OCI-LY7 (cell line): ENCODE data around the gene GDPD4. TPM values are rescaled to one million over a fixed set of nuclear protein-coding genes. Genes with fewer than 3 reads are reported as not detected.

Experiments
- BruUV-seq: library from RNA; stranded (reverse); fragments of 400-500 nt; replicated peaks from 2 replicates; lab custom pipeline; 2021; lab: Mats Ljungman, UMichigan
- CTCF ChIA-PET: fragments of 300-600 bp; sonication (Branson Sonifier 250); formaldehyde crosslinking; loops from one replicate; lab custom pipeline; 2022; ENCODE audit warnings: antibody characterized with exemption; ENCODE audit not compliant: unreplicated experiment; lab: Charles Lee
- POLR2A ChIA-PET: fragments of 300-600 bp; sonication (Branson Sonifier 250); formaldehyde crosslinking; loops from one replicate; lab custom pipeline; 2022; ENCODE audit warnings: antibody characterized with exemption; lab: Charles Lee
- DNase-seq: peaks from one replicate; pipeline ENCODE4 v3.0.0-alpha.2; 2015; ENCODE audit warnings: low spot score
- H2AFZ ChIP-seq: fragments of 200-600 bp; sonication (generic), shearing (Covaris generic); 2 replicates; pipeline ENCODE4 v1.6.1; 2014; ENCODE audit warnings: mild to moderate bottlenecking, antibody characterized with exemption, low read length, moderate library complexity
- H3K27ac ChIP-seq: fragments of 200-600 bp; sonication (generic); 2 replicates; pipeline ENCODE4 v1.5.1; 2014; ENCODE audit warnings: mixed run types, low read depth, mild to moderate bottlenecking, moderate library complexity, low read length, inconsistent platforms; ENCODE audit not compliant: poor library complexity, severe bottlenecking
- H3K36me3 ChIP-seq: fragments of 200-600 bp; sonication (generic); 2 replicates; pipeline ENCODE4 v1.6.1; 2014; ENCODE audit warnings: mild to moderate bottlenecking, antibody characterized with exemption, low read length, moderate library complexity, mixed read lengths; ENCODE audit not compliant: insufficient read depth
- H3K4me1 ChIP-seq: fragments of 200-600 bp; sonication (generic); 2 replicates; pipeline ENCODE4 v1.5.1; 2014; ENCODE audit warnings: mild to moderate bottlenecking, low read length; ENCODE audit not compliant: insufficient read depth, poor library complexity, severe bottlenecking
- H3K4me2 ChIP-seq: fragments of 200-600 bp; sonication (generic); 2 replicates; pipeline ENCODE4 v1.6.1; 2014; ENCODE audit warnings: mild to moderate bottlenecking, low read length
- H3K4me3 ChIP-seq: fragments of 200-600 bp; sonication (generic); 2 replicates; pipeline ENCODE4 v1.5.1; 2014; ENCODE audit warnings: mild to moderate bottlenecking, low read depth, low read length; ENCODE audit not compliant: poor library complexity, severe bottlenecking
- H3K79me2 ChIP-seq: fragments of 200-600 bp; sonication (generic); 2 replicates; pipeline ENCODE4 v1.6.1; 2016; ENCODE audit warnings: low read depth, mild to moderate bottlenecking, low read length, moderate library complexity, mixed read lengths; ENCODE audit not compliant: insufficient read depth
- H3K9me2 ChIP-seq: fragments of 200-600 bp; sonication (generic); 2 replicates; pipeline ENCODE4 v1.6.1; 2016; ENCODE audit warnings: mild to moderate bottlenecking, low read length, mixed read lengths; ENCODE audit not compliant: insufficient read depth
- H3K9me3 ChIP-seq: fragments of 200-600 bp; sonication (generic); 2 replicates; pipeline ENCODE4 v1.6.1; 2014; ENCODE audit warnings: mild to moderate bottlenecking, mixed run types, low read length, mixed read lengths
- H4K20me1 ChIP-seq: fragments of 200-600 bp; sonication (generic); 2 replicates; pipeline ENCODE4 v1.6.1; 2014; ENCODE audit warnings: mild to moderate bottlenecking, antibody characterized with exemption, low read length, moderate library complexity, mixed read lengths; ENCODE audit not compliant: insufficient read depth
- CTCF ChIP-seq: fragments of 200-600 bp; sonication (generic); conservative IDR thresholded peaks from 2 replicates; pipeline ENCODE4 v1.5.1; 2014; ENCODE audit warnings: mild to moderate bottlenecking, antibody characterized with exemption, low read length, moderate library complexity, mixed read lengths
- EZH2phosphoT487 ChIP-seq: fragments of 200-600 bp; sonication (generic); IDR thresholded peaks from 2 replicates; pipeline ENCODE4 v1.6.1; 2018; ENCODE audit warnings: low read depth, borderline replicate concordance, mild to moderate bottlenecking, mixed run types, antibody characterized with exemption, low read length, moderate library complexity, mixed read lengths
- intact Hi-C: fragments of 100-400 bp; cut with micrococcal nuclease; formaldehyde crosslinking; loops from one replicate; pipeline ENCODE4 v1.10.0; 2022; ENCODE audit not compliant: unreplicated experiment
- total RNA-seq, 2 experiments: library from RNA; depleted of rRNA in 1 of 2; stranded (reverse); fragments of >200 nt in 1 of 2; shearing (Covaris generic) in 1 of 2; gene quantifications; 2 replicates each; pipeline ENCODE4 v1.2.3, GENCODE V29; 2014 to 2022

GDPD4 gene
- total RNA-seq, 2 experiments from 2014 or later = not detected

GRCh38 chr11:77191429-77191822 is 110.1 kb downstream of the GDPD4 start:
- BruUV-seq = no TSS peak
- no peaks in the 10 kb centered on the region for H3K4me1 ChIP-seq
- H3K27ac ChIP-seq = no peak overlapping the region
- H3K9me3 ChIP-seq = no peaks in the 10 kb centered on the region
- H3K36me3 ChIP-seq = no peaks in the 10 kb centered on the region
- no peaks in the 10 kb centered on the region for H3K79me2 ChIP-seq
- H3K9me2 ChIP-seq = no peaks in the 10 kb centered on the region
- H3K4me3 ChIP-seq = no peak overlapping the region
- no peak for TF ChIP-seq CTCF
- no peak for TF ChIP-seq EZH2phosphoT487
- ChIA-PET CTCF (no interaction called here), POLR2A (no interaction called here)
- intact Hi-C loops = no loop called here
- H4K20me1 ChIP-seq = no peaks in the 10 kb centered on the region
- H3K4me2 ChIP-seq = no peak overlapping the region
- DNase-seq = no peak
- H2AFZ ChIP-seq = no peak overlapping the region

- ChIA-PET POLR2A (no interaction called here), CTCF (no interaction called here)
- no peaks in the 10 kb centered on the region for H3K36me3 ChIP-seq
- no peaks in the 10 kb centered on the region for H3K9me2 ChIP-seq
- no peak overlapping the region for H3K4me3 ChIP-seq
- H3K27ac ChIP-seq = no peak overlapping the region
- no TSS peak for BruUV-seq
- TF ChIP-seq CTCF (no peak), EZH2phosphoT487 (no peak)
- H3K4me2 ChIP-seq = no peak overlapping the region
- H3K9me3 ChIP-seq = no peaks in the 10 kb centered on the region
- no peaks in the 10 kb centered on the region for H3K79me2 ChIP-seq
- H2AFZ ChIP-seq = no peak overlapping the region
- DNase-seq = no peak
- no peaks in the 10 kb centered on the region for H3K4me1 ChIP-seq
- intact Hi-C loops = no loop called here
- H4K20me1 ChIP-seq = no peaks in the 10 kb centered on the region
Measured at GRCh38 chr11:77190331-77191075, 111.0 kb downstream of the GDPD4 start.

- no TSS peak for BruUV-seq
- Histone ChIP-seq H3K79me2 (no peaks in the 10 kb centered on the region), H4K20me1 (no peaks in the 10 kb centered on the region), H3K4me1 (no peaks in the 10 kb centered on the region), H2AFZ (no peak overlapping the region), H3K9me2 (no peaks in the 10 kb centered on the region), H3K36me3 (no peaks in the 10 kb centered on the region), H3K4me3 (no peak overlapping the region), H3K4me2 (no peak overlapping the region), H3K9me3 (no peaks in the 10 kb centered on the region), H3K27ac (no peak overlapping the region)
- ChIA-PET POLR2A (no interaction called here), CTCF (no interaction called here)
- TF ChIP-seq CTCF (no peak), EZH2phosphoT487 (no peak)
- DNase-seq = no peak
- intact Hi-C loops = loop anchor here (2.0 kb wide), 1 partner anchor 143 kb away; no protein-coding TSS in a partner anchor
Measured at GRCh38 chr11:77189588-77190210, 111.8 kb downstream of the GDPD4 start.
